Calu3 (cell line): ENCODE data around the gene ATIC. TPM values are rescaled to one million over a fixed set of nuclear protein-coding genes. Genes with fewer than 3 reads are reported as not detected.

Experiments
- BruUV-seq: library from RNA; stranded (reverse); fragments of 400-500 nt; replicated peaks from 2 replicates; lab custom pipeline; 2021; lab: Mats Ljungman, UMichigan
- CTCF ChIA-PET: fragments of 300-600 bp; sonication (Branson Sonifier 250); formaldehyde crosslinking; loops from one replicate; lab custom pipeline; 2022; ENCODE audit warnings: antibody characterized with exemption; lab: Charles Lee
- DNase-seq: peaks from one replicate; pipeline ENCODE4 v3.0.0; 2022
- H3K27ac Mint-ChIP-seq: one replicate; pipeline ENCODE4 v1.8.0; 2022; ENCODE audit warnings: mixed read lengths; ENCODE audit not compliant: unreplicated experiment
- H3K27me3 Mint-ChIP-seq: one replicate; pipeline ENCODE4 v1.8.0; 2022; ENCODE audit warnings: mixed read lengths; ENCODE audit not compliant: unreplicated experiment
- H3K36me3 Mint-ChIP-seq: one replicate; pipeline ENCODE4 v1.8.0; 2022; ENCODE audit warnings: mild to moderate bottlenecking, moderate library complexity, mixed read lengths; ENCODE audit not compliant: insufficient read depth, unreplicated experiment
- H3K4me1 Mint-ChIP-seq: one replicate; pipeline ENCODE4 v1.8.0; 2022; ENCODE audit warnings: mild to moderate bottlenecking, low read depth, mixed read lengths; ENCODE audit not compliant: unreplicated experiment
- H3K4me3 Mint-ChIP-seq: one replicate; pipeline ENCODE4 v1.8.0; 2022; ENCODE audit warnings: mild to moderate bottlenecking, low read depth, moderate library complexity, mixed read lengths; ENCODE audit not compliant: unreplicated experiment
- H3K9me3 Mint-ChIP-seq: one replicate; pipeline ENCODE4 v1.8.0; 2022; ENCODE audit warnings: low read depth, mixed read lengths; ENCODE audit not compliant: unreplicated experiment
- CTCF ChIP-seq: fragments of 200-600 bp; IDR thresholded peaks from one replicate; pipeline ENCODE4 v1.8.0; 2022; ENCODE audit warnings: antibody characterized with exemption; ENCODE audit not compliant: unreplicated experiment
- intact Hi-C: fragments of 100-400 bp; cut with micrococcal nuclease; formaldehyde crosslinking; loops from one replicate; pipeline ENCODE4 v1.10.0; 2022; ENCODE audit not compliant: unreplicated experiment
- total RNA-seq: library from RNA; stranded (reverse); gene quantifications from 2 replicates; pipeline ENCODE4 v1.2.3, GENCODE V29; 2022

The ATIC gene
- total RNA-seq, 1 experiment from 2014 or later: 219 TPM

- Mint-ChIP-seq H3K4me1 (peaks cover 13% of the 10 kb centered on the region), H3K27ac (no peak overlapping the region)
These were observed 80.9 kb downstream of the ATIC start for GRCh38 chr2:215392687-215393270.

DNA sequence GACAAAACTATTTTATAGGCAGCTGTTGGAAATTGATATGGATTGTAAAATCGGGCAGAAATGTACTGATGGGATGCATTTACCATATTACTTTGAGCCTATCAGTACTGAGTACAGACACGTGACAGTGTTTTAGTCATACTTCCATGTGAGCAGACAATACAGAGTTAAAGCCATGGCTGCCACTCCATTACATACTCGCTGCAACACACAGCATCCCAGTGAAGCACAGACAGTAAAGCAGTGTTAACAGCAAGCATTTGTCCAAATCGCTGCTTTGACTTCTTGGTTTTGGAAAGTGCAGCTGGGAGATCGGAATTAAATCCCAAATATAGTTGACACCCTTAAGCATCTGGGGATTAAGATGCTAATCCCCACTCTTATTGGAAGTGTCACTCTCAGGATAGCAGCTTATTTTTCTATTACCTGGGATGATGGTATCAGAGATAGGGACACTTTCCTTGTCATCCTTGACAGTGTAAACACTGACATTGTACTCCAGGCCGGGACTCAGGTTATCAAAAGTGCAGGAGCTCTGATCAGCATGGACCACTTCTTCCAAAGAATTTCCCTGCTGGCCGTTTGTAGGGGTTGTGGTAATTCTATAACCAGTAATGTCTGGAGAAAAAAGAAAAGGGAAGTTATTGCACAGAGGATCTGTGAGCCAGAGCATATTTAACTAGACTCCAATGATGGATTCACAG, 82.4 kb downstream of the ATIC start:
- peaks cover 24% of the 10 kb centered on the region for H3K4me1 Mint-ChIP-seq
- no peaks in the 10 kb centered on the region for H3K27me3 Mint-ChIP-seq
- DNase-seq: no peak
- H3K27ac Mint-ChIP-seq: no peak overlapping the region
- no TSS peak for BruUV-seq
- CTCF ChIA-PET: no interaction called here
- H3K9me3 Mint-ChIP-seq: no peaks in the 10 kb centered on the region
- H3K36me3 Mint-ChIP-seq: peaks cover 14% of the 10 kb centered on the region
- intact Hi-C loops: no loop called here
- no peak for TF ChIP-seq CTCF
- H3K4me3 Mint-ChIP-seq: no peak overlapping the region

More at GRCh38 chr2:215392687-215393270, 80.9 kb downstream of the ATIC start:
- no TSS peak for BruUV-seq
- CTCF ChIA-PET: no interaction called here
- Mint-ChIP-seq H3K36me3 (peaks cover 14% of the 10 kb centered on the region), H3K9me3 (no peaks in the 10 kb centered on the region), H3K4me3 (no peak overlapping the region), H3K27me3 (no peaks in the 10 kb centered on the region)
- no peak for TF ChIP-seq CTCF
- no peak for DNase-seq
- intact Hi-C loops: no loop called here

DNA sequence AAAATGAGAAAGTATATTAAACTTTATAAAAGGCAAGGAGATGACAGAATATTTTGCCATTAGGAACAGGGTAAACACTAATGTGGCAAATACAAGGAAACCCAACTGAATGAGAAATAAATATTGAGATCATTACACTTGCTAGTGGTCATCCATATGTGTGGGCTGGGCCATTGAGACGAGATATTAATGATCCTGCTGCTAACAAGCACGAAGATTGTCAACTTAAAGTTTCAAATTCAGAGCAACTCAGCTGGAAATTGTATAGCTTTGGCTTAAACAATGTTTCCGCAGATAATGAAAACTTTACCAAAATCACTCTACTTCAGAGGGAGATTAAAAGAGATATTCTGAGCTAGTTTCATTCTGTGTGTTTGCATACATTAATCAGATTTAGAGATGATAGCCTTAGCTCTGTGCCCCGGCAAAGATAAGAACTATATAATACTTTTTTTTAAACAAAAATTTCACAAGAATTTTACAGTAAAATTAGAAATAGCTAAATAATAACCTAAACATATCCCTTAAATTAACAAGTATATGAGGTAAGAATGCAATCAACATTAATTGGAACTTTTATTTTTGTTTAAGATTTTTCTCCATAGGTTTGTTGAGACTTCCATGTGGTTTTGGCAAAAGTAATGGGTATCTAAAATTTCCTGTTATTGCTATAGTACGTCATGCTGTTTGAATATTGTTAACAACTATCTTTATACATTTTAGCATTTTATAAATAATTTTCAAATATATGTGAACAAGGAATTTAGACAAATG, 84.0 kb downstream of the ATIC start:
- H3K27me3 Mint-ChIP-seq: no peaks in the 10 kb centered on the region
- BruUV-seq: no TSS peak
- H3K27ac Mint-ChIP-seq: no peak overlapping the region
- peaks cover 24% of the 10 kb centered on the region for H3K4me1 Mint-ChIP-seq
- H3K9me3 Mint-ChIP-seq: no peaks in the 10 kb centered on the region
- DNase-seq: no peak
- H3K36me3 Mint-ChIP-seq: peaks cover 9% of the 10 kb centered on the region
- CTCF ChIA-PET: no interaction called here
- no peak for TF ChIP-seq CTCF
- no peak overlapping the region for H3K4me3 Mint-ChIP-seq
- intact Hi-C loops: no loop called here

GRCh38 chr2:215396595-215397313, 84.9 kb downstream of the ATIC start:
- peaks cover 16% of the 10 kb centered on the region for H3K4me1 Mint-ChIP-seq
- H3K36me3 Mint-ChIP-seq: peaks cover under 1% of the 10 kb centered on the region
- DNase-seq: no peak
- H3K9me3 Mint-ChIP-seq: no peaks in the 10 kb centered on the region
- no peaks in the 10 kb centered on the region for H3K27me3 Mint-ChIP-seq
- no TSS peak for BruUV-seq
- TF ChIP-seq CTCF: no peak
- CTCF ChIA-PET: interaction anchor here (0.6 kb wide), 1 partner anchor 243 kb away, joined by 3 read pairs; no protein-coding TSS in a partner anchor
- intact Hi-C loops: no loop called here
- H3K27ac Mint-ChIP-seq: no peak overlapping the region
- H3K4me3 Mint-ChIP-seq: no peak overlapping the region
